ENCODE data around the gene ARID5B. TPM values are rescaled to one million over a fixed set of nuclear protein-coding genes. Genes with fewer than 3 reads are reported as not detected.

Gene ARID5B
- total RNA-seq, 1 donor from 2014 or later, result 15.8 TPM

GRCh38 chr10:61986788-61987492 is 85.4 kb downstream of the ARID5B start:
- no peak for DNase-seq (ENCODE audit: low read depth)

GRCh38 chr10:61987537-61987936 is 86.0 kb downstream of the ARID5B start:
- DNase-seq (ENCODE audit: low read depth), result no peak

DNA sequence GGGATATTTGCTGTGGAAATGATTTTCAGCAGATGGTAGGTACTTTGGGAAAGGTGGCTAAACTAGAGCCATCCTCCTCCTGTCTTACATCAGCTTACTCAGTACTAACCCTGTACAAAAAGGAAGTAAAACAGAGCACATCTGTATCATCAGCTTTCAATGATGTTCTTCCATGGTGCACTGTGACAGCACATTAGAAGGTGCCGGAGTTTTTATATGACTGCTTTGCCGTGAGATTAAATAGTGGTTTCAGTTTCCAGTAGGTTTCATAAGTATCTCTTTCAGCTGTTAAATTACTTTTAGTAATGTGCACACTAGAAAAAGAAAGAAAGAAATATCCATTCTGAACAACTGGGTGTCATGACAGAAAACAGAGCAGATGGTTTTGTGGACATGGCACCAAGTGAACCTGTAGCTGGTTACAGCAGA is 86.5 kb downstream of the ARID5B start:
- peak; percentile 49 for DNase-seq (ENCODE audit: low read depth)

- DNase-seq (ENCODE audit: low read depth), result no peak
Measured at GRCh38 chr10:61989995-61990760, 88.7 kb downstream of the ARID5B start.

- DNase-seq (ENCODE audit: low read depth), result no peak
Measured at GRCh38 chr10:61990761-61991135, 89.2 kb downstream of the ARID5B start.

DNA sequence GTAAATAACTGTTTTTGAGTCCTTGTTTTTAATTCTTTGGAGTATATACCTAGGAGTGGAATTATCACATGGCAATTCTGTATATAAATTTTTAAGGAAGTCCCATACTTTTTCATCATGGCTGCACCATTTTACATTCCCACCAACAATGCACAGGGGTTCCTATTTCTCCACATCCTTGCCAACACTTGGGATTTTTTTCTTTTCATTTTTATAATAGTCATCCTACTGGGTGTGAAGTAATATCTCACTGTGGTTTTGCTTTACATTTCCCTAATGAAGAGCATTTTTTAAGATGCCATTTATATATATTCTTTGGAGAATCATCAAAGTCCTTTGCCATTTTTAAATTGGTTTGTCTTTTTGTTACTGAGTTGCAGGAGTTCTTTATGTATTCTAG is 89.7 kb downstream of the ARID5B start:
- DNase-seq (ENCODE audit: low read depth), result no peak

DNA sequence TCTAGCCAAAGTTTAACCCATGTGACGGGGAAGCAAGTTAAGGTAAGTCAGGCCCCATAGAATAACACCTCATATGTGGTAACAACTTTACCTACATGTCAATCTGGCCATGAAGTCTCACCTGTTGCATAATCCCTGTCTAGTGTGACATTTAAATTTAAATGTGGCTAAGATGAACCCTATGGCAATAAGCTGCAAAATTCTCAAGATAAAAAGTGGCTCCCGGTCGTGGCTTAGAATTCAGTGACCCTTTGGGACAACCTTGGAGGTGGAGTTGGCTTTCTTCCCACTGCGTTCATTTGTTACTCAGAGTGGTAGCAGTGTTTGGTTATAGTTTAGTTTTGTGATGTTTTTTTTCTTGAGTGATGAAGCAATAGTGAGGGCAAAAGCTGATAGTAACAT is 90.6 kb downstream of the ARID5B start:
- DNase-seq (ENCODE audit: low read depth), result peak; percentile 35

GRCh38 chr10:61992671-61993668 is 91.5 kb downstream of the ARID5B start:
- DNase-seq (ENCODE audit: low read depth), result peak; percentile 84

GRCh38 chr10:61993711-61994401 is 92.4 kb downstream of the ARID5B start:
- DNase-seq (ENCODE audit: low read depth), result peak; percentile 19

DNA sequence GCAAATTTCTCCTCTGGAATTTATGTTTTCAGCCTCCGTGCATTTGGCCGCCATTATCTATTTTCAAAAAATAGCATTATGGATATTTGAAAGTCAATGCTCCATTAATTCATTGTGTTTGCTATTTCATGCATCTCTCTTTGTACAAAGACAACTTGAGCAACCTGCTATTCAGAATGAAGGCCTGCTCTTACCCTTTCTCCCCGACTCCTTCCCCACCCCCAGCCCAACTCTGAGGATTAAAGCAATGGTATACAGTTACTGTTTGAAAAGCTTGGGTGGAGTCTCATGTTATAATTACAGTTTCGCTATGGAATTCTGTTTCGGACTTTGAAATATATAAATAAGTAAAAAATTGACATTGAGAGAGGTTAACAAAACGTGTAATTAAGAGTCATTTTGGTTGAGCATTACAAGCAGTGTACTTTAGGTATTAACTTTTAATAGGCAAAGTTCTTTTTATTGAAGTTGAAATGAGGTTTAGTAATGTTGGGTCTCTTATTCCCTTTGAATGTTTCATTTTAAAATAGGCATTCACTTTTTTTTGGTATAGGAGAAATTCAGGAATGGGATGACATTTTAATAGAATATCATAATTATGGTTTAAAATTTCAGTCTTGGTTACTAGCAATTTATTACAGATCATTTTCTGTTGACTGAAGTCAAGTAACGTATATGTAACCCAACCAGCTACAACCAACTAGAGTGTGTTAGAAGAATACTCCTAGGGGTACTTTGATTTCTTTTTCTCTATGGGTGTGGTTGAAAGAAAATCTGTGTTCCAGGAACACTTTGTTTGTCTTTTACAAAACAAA is 93.1 kb downstream of the ARID5B start:
- no peak for DNase-seq (ENCODE audit: low read depth)

- no peak for DNase-seq (ENCODE audit: low read depth)
Measured at GRCh38 chr10:61995220-61995503, 93.7 kb downstream of the ARID5B start.

DNA sequence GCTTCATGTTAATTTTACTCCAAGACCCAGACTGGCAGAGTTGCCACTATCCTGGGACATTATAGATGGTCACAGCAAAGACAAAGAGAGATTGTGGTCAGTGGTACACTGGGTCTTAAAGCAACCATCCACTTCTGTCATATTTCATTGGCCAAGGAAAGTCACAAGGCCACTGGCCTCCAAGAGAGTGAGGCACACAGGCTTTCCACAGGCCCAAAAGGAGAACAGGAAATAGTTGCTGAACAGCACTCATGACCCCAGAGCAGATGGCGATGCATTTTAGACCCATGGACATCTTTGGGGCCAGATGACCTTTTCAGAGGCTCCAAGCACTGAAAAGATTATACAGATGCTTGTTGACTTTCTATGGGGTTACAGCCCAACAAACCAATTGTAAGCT is 97.4 kb downstream of the ARID5B start:
- DNase-seq (ENCODE audit: low read depth), result no peak

DNA sequence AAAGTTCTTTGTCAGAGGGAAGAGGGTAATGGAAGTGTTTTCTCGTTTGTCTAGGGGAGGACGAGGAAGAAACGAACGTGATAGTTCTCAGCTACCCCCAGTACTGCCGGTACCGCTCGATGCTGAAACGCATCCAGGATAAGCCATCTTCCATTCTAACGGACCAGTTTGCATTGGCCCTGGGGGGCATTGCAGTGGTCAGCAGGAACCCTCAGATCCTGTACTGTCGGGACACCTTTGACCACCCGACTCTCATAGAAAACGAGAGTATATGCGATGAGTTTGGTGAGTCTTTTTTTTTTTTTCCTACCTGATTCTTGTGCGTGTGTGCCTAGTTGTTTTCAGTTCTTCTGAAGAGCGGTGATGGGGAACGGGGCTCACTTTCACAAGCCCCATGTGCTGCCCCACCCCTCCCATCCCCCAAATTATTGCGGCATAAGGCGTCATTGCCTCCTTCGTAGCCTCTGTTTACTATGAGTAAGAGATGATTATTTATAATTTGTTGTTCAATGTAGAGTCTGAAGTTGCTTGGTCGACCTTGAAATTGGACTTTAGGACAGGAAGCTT is 98.6 kb downstream of the ARID5B start:
- DNase-seq (ENCODE audit: low read depth), result no peak

GRCh38 chr10:62000726-62001125 is 99.2 kb downstream of the ARID5B start:
- DNase-seq (ENCODE audit: low read depth), result no peak

GRCh38 chr10:62001898-62002297 is 100.4 kb downstream of the ARID5B start:
- DNase-seq (ENCODE audit: low read depth), result no peak

DNA sequence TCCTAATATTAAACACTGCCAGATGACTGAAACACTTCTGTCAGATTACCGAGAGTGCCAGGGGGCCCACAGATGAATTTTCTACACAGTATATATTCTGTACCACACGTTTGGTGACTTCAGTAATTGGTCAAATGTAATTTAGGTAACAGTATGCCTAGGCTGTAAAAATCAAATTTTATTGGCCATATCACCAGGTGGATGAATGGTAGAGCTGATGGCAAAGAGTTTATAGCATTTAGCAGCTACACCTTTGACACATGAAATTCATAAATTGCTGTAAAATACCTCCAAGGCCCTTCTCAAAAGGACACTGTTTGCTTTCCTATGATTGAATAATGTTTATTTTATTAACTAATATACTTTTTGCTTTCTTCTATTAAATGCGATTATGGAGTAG is 101.3 kb downstream of the ARID5B start:
- no peak for DNase-seq (ENCODE audit: low read depth)

DNA sequence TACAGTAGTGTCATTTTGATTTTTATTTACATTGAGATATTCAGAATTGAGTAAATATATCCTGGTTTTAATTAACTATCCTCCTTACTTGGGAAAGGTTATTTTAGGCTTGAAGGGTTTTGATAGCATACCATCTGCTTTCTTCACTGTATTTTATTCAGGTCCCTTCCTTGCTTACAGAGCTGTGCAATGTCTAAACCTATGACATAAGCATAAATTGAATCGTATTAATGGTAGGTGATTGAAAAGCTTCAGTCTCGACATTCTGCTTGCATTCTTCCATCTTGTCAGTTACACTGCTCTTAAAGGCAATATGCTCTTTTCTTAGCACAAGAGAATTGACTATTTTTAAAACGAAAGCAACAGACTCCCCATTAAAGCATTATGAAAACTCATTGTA is 102.5 kb downstream of the ARID5B start:
- DNase-seq (ENCODE audit: low read depth), result no peak

DNA sequence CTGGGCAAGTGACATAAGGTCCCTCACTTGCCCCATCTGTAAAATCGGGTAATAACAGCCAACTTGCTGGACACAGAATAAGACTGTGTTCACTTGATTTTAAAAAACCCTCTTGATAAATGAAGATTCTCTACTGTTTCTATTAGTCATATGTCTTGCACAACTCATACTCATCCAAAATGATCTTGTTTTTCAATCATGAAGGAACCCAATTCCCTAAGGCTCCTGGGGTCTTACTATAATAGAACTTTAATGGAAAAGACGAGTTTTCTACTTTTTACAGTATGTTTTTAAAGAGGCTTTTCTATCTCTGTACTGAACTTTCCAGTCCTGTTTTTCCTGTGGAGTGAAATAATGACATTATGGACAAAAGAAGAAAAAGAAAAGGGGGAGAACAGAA is 103.8 kb downstream of the ARID5B start:
- no peak for DNase-seq (ENCODE audit: low read depth)

DNA sequence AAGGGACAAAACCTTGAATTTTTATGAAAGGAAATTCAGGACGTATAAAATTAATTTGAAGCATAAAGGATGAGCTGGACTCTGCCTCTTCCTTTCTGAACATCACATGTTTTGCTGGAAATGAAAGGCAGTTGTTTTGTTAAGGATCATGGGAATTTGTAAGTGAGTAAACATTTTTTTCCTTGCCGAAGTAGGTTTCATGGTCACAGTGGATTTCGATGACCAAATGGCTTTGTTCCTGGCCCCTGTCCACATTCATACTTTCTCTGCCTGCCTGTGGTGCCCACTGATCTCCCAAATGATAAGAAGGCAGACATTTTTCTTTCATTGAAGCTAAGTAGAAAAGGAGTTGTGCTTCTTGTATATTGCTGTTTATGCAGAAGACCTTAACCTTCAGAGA is 104.2 kb downstream of the ARID5B start:
- no peak for DNase-seq (ENCODE audit: low read depth)

GRCh38 chr10:62007145-62007544 is 105.6 kb downstream of the ARID5B start:
- DNase-seq (ENCODE audit: low read depth), result no peak
